ENCODE measurements around the gene CAMK2G. TPM values are rescaled to one million over a fixed set of nuclear protein-coding genes. Genes with fewer than 3 reads are reported as not detected.
"Not testable (repeated sequence)": the region's sequence is repeated elsewhere in the genome, so short reads cannot be mapped to it uniquely, and the experiment has no call there.

The CAMK2G gene
- total RNA-seq, 1 experiment from 2014 or later, result 147 TPM

GRCh38 chr10:73838008-73838567 is 36.3 kb downstream of the CAMK2G start:
- peaks cover 67% of the 10 kb centered on the region for H4K20me1 ChIP-seq (ENCODE audit: insufficient read depth)
- no peaks in the 10 kb centered on the region for H3K27me3 ChIP-seq (ENCODE audit: insufficient read depth, low read depth)
- H3F3A ChIP-seq (ENCODE audit: insufficient read depth, low read depth), result peaks cover 52% of the 10 kb centered on the region
- CTCF ChIA-PET, result no interaction called here
- BruUV-seq (replicated peaks), result no TSS peak
- H3K4me1 ChIP-seq (replicated peaks; ENCODE audit: insufficient read depth), result no peaks in the 10 kb centered on the region
- DNase-seq, result no peak
- intact Hi-C loops (cut with micrococcal nuclease; ENCODE audit: unreplicated experiment), result no loop called here
- POLR2A ChIA-PET (ENCODE audit: unreplicated experiment), result no interaction called here
- no peaks in the 10 kb centered on the region for H3K9me3 ChIP-seq (ENCODE audit: insufficient read depth, low read depth)
- H3K4me2 ChIP-seq, result no peak overlapping the region
- H3K9me2 ChIP-seq (ENCODE audit: insufficient read depth), result no peaks in the 10 kb centered on the region
- no peak overlapping the region for H3K27ac ChIP-seq
- H3K36me3 ChIP-seq (ENCODE audit: low read depth), result peaks cover 53% of the 10 kb centered on the region
- H3K79me2 ChIP-seq (ENCODE audit: low read depth), result no peaks in the 10 kb centered on the region
- TF ChIP-seq CTCF (conservative IDR thresholded peaks at IDR 0.05) (no peak), EZH2 (IDR thresholded peaks at IDR 0.05; ENCODE audit: low read depth) (no peak)
- H2AFZ ChIP-seq, result no peak overlapping the region
- no peak overlapping the region for H3K4me3 ChIP-seq

GRCh38 chr10:73837072-73837471 is 37.3 kb downstream of the CAMK2G start:
- Histone ChIP-seq H3K27ac (no peak overlapping the region), H3K4me2 (no peak overlapping the region), H3K36me3 (ENCODE audit: low read depth) (peaks cover 51% of the 10 kb centered on the region), H3K9me3 (ENCODE audit: insufficient read depth, low read depth) (no peaks in the 10 kb centered on the region), H3F3A (ENCODE audit: insufficient read depth, low read depth) (peaks cover 54% of the 10 kb centered on the region), H3K9me2 (ENCODE audit: insufficient read depth) (no peaks in the 10 kb centered on the region), H3K79me2 (ENCODE audit: low read depth) (no peaks in the 10 kb centered on the region), H4K20me1 (ENCODE audit: insufficient read depth) (peaks cover 64% of the 10 kb centered on the region), H2AFZ (no peak overlapping the region), H3K4me1 (replicated peaks; ENCODE audit: insufficient read depth) (no peaks in the 10 kb centered on the region), H3K27me3 (ENCODE audit: insufficient read depth, low read depth) (no peaks in the 10 kb centered on the region), H3K4me3 (no peak overlapping the region)
- ChIA-PET CTCF (interaction anchor here (0.9 kb wide), 1 partner anchor 40 kb away, joined by 3 read pairs; no protein-coding TSS in a partner anchor), POLR2A (ENCODE audit: unreplicated experiment) (interaction anchor here (0.6 kb wide), 1 partner anchor 700 kb away, joined by 5 read pairs; no protein-coding TSS in a partner anchor)
- TF ChIP-seq CTCF (conservative IDR thresholded peaks at IDR 0.05) (no peak), EZH2 (IDR thresholded peaks at IDR 0.05; ENCODE audit: low read depth) (no peak)
- BruUV-seq (replicated peaks), result no TSS peak
- DNase-seq, result no peak
- intact Hi-C loops (cut with micrococcal nuclease; ENCODE audit: unreplicated experiment), result no loop called here

GRCh38 chr10:73836427-73836980 is 37.9 kb downstream of the CAMK2G start:
- no peaks in the 10 kb centered on the region for H3K9me2 ChIP-seq (ENCODE audit: insufficient read depth)
- BruUV-seq (replicated peaks), result no TSS peak

GRCh38 chr10:73829090-73829489 is 45.3 kb downstream of the CAMK2G start:
- H3K4me3 ChIP-seq; H3K9me2 ChIP-seq (ENCODE audit: insufficient read depth); H3K79me2 ChIP-seq (ENCODE audit: low read depth); BruUV-seq (replicated peaks); CTCF ChIA-PET; H3K4me1 ChIP-seq (replicated peaks; ENCODE audit: insufficient read depth); intact Hi-C loops (cut with micrococcal nuclease; ENCODE audit: unreplicated experiment); H3K27me3 ChIP-seq (ENCODE audit: insufficient read depth, low read depth); H2AFZ ChIP-seq; H3K9me3 ChIP-seq (ENCODE audit: insufficient read depth, low read depth); H3K27ac ChIP-seq; H3K4me2 ChIP-seq; POLR2A ChIA-PET (ENCODE audit: unreplicated experiment); DNase-seq: not testable (repeated sequence)
- Histone ChIP-seq H4K20me1 (ENCODE audit: insufficient read depth) (peaks cover 40% of the 10 kb centered on the region), H3F3A (ENCODE audit: insufficient read depth, low read depth) (peaks cover 68% of the 10 kb centered on the region), H3K36me3 (ENCODE audit: low read depth) (peaks cover 47% of the 10 kb centered on the region)

More at GRCh38 chr10:73836427-73836980, 37.9 kb downstream of the CAMK2G start:
- Histone ChIP-seq H3K27ac (no peak overlapping the region), H3K4me1 (replicated peaks; ENCODE audit: insufficient read depth) (no peaks in the 10 kb centered on the region), H3K27me3 (ENCODE audit: insufficient read depth, low read depth) (no peaks in the 10 kb centered on the region), H3K4me2 (no peak overlapping the region), H2AFZ (no peak overlapping the region), H3K36me3 (ENCODE audit: low read depth) (peaks cover 45% of the 10 kb centered on the region), H3K9me3 (ENCODE audit: insufficient read depth, low read depth) (no peaks in the 10 kb centered on the region), H3F3A (ENCODE audit: insufficient read depth, low read depth) (peaks cover 53% of the 10 kb centered on the region), H4K20me1 (ENCODE audit: insufficient read depth) (peaks cover 60% of the 10 kb centered on the region), H3K4me3 (no peak overlapping the region), H3K79me2 (ENCODE audit: low read depth) (no peaks in the 10 kb centered on the region)
- DNase-seq, result no peak
- TF ChIP-seq CTCF (conservative IDR thresholded peaks at IDR 0.05) (no peak), EZH2 (IDR thresholded peaks at IDR 0.05; ENCODE audit: low read depth) (no peak)
- intact Hi-C loops (cut with micrococcal nuclease; ENCODE audit: unreplicated experiment), result no loop called here
- ChIA-PET POLR2A (ENCODE audit: unreplicated experiment) (interaction anchor here (0.6 kb wide), 2 partner anchors 13 to 701 kb away, joined by 4 to 5 read pairs; no protein-coding TSS in a partner anchor), CTCF (interaction anchor here (0.6 kb wide), 1 partner anchor 143 kb away, joined by 6 read pairs; no protein-coding TSS in a partner anchor)
